Stimulated activated CD8-positive, alpha-beta memory T cell treated with anti-CD3 and anti-CD28 coated beads, Interleukin-12 subunit alpha, Interleukin-12 subunit beta, amount 100 ng/mL, for 1 hour (primary cell): ENCODE results near the gene NDUFAF3.

Experiments
- DNase-seq: peaks from one replicate; pipeline ENCODE4 v3.0.0-alpha.2; 2020; ENCODE audit warnings: low read depth

The NDUFAF3 gene

GRCh38 chr3:49017971-49018706 is 3.8 kb upstream of the NDUFAF3 start, which contains the start of gene DALRD3:
TSS of gene DALRD3 (minus strand) at chr3:49018580. CDS start at chr3:49018564, 16 bp downstream.
- peak; percentile 39 for DNase-seq

GRCh38 chr3:49018707-49019006 is 3.3 kb upstream of the NDUFAF3 start:
- no peak for DNase-seq

- no peak for DNase-seq
Measured at GRCh38 chr3:49019941-49020329, 2.0 kb upstream of the NDUFAF3 start.

GRCh38 chr3:49020330-49021212 is 1.4 kb upstream of the NDUFAF3 start:
- no peak for DNase-seq

GRCh38 chr3:49021213-49021812 is 608 bp upstream of the NDUFAF3 start:
- peak; percentile 99 for DNase-seq

- no peak for DNase-seq
Measured at GRCh38 chr3:49022688-49023171, 809 bp downstream of the NDUFAF3 start.

- DNase-seq, result no peak
Measured at GRCh38 chr3:49023775-49024174, 1.9 kb downstream of the NDUFAF3 start.

- DNase-seq, result no peak
Measured at GRCh38 chr3:49024449-49024848, 2.5 kb downstream of the NDUFAF3 start.

- DNase-seq, result no peak
Measured at GRCh38 chr3:49025005-49025792, 3.3 kb downstream of the NDUFAF3 start.

GRCh38 chr3:49025793-49026520 is 4.0 kb downstream of the NDUFAF3 start:
- DNase-seq, result no peak

GRCh38 chr3:49026536-49026935 is 4.6 kb downstream of the NDUFAF3 start:
- DNase-seq, result no peak

- no peak for DNase-seq
Measured at GRCh38 chr3:49027634-49028033, 5.7 kb downstream of the NDUFAF3 start.

GRCh38 chr3:49028298-49028672 is 6.4 kb downstream of the NDUFAF3 start:
- no peak for DNase-seq

- DNase-seq, result peak; percentile 90
Measured at GRCh38 chr3:49028673-49029562, 7.0 kb downstream of the NDUFAF3 start, which contains the start of gene IMPDH2. TSS of gene IMPDH2 (minus strand) at chr3:49029398. CDS start at chr3:49029350, 48 bp downstream.

- no peak for DNase-seq
Measured at GRCh38 chr3:49029563-49029884, 7.6 kb downstream of the NDUFAF3 start.

GRCh38 chr3:49030321-49030720 is 8.4 kb downstream of the NDUFAF3 start:
- DNase-seq, result no peak

- DNase-seq, result no peak
Measured at GRCh38 chr3:49032646-49033304, 10.9 kb downstream of the NDUFAF3 start.

GRCh38 chr3:49034650-49035049 is 12.7 kb downstream of the NDUFAF3 start:
- no peak for DNase-seq

GRCh38 chr3:49035281-49035680 is 13.4 kb downstream of the NDUFAF3 start:
- no peak for DNase-seq

- DNase-seq, result no peak
Measured at GRCh38 chr3:49053543-49053942, 31.6 kb downstream of the NDUFAF3 start.
